ENCODE measurements around the gene CMPK1.

DNA sequence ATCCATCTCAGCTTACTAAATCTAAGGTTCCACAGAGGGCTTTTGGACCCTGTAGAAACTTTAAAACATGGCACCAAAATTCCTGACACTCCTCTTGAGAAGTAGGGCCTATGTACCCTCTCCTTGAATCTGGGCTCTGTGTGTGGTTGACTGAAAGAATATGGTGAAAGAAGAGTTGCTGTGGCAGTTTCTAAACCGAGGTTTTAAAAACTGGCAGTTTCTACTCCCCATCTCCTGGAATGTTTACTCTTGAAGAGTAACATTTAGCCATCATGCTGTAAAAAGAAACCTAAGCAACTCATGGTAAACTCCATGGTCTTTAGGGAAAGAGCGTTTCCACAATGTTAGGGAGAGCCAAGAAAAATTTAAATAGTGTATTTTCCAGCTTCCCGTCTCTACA is 4.6 kb upstream of the CMPK1 start:
- TF ChIP-seq ISL1 (CRISPR knock-in tag; IDR thresholded peaks at IDR 0.05) = no peak
- no peak for TF ChIP-seq GLIS3 (CRISPR knock-in tag; IDR thresholded peaks at IDR 0.05)
- TF ChIP-seq, protein P1, sequence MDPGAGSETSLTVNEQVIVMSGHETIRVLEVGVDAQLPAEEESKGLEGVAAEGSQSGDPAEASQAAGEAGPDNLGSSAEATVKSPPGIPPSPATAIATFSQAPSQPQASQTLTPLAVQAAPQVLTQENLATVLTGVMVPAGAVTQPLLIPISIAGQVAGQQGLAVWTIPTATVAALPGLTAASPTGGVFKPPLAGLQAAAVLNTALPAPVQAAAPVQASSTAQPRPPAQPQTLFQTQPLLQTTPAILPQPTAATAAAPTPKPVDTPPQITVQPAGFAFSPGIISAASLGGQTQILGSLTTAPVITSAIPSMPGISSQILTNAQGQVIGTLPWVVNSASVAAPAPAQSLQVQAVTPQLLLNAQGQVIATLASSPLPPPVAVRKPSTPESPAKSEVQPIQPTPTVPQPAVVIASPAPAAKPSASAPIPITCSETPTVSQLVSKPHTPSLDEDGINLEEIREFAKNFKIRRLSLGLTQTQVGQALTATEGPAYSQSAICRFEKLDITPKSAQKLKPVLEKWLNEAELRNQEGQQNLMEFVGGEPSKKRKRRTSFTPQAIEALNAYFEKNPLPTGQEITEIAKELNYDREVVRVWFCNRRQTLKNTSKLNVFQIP (CRISPR knock-in tag; IDR thresholded peaks at IDR 0.05; ENCODE audit: borderline replicate concordance, low read depth) = no peak
- no peak for TF ChIP-seq TOX (CRISPR knock-in tag; IDR thresholded peaks at IDR 0.05; ENCODE audit: borderline replicate concordance)
- TF ChIP-seq, protein P2, sequence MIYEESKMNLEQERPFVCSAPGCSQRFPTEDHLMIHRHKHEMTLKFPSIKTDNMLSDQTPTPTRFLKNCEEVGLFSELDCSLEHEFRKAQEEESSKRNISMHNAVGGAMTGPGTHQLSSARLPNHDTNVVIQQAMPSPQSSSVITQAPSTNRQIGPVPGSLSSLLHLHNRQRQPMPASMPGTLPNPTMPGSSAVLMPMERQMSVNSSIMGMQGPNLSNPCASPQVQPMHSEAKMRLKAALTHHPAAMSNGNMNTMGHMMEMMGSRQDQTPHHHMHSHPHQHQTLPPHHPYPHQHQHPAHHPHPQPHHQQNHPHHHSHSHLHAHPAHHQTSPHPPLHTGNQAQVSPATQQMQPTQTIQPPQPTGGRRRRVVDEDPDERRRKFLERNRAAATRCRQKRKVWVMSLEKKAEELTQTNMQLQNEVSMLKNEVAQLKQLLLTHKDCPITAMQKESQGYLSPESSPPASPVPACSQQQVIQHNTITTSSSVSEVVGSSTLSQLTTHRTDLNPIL (CRISPR knock-in tag; IDR thresholded peaks at IDR 0.05; ENCODE audit: low read depth) = no peak
- TF ChIP-seq ZFP3 (CRISPR knock-in tag; IDR thresholded peaks at IDR 0.05) = no peak
- TF ChIP-seq, protein P3, sequence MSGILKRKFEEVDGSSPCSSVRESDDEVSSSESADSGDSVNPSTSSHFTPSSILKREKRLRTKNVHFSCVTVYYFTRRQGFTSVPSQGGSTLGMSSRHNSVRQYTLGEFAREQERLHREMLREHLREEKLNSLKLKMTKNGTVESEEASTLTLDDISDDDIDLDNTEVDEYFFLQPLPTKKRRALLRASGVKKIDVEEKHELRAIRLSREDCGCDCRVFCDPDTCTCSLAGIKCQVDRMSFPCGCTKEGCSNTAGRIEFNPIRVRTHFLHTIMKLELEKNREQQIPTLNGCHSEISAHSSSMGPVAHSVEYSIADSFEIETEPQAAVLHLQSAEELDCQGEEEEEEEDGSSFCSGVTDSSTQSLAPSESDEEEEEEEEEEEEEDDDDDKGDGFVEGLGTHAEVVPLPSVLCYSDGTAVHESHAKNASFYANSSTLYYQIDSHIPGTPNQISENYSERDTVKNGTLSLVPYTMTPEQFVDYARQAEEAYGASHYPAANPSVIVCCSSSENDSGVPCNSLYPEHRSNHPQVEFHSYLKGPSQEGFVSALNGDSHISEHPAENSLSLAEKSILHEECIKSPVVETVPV (CRISPR knock-in tag; IDR thresholded peaks at IDR 0.05) = no peak
- TF ChIP-seq, protein P4, sequence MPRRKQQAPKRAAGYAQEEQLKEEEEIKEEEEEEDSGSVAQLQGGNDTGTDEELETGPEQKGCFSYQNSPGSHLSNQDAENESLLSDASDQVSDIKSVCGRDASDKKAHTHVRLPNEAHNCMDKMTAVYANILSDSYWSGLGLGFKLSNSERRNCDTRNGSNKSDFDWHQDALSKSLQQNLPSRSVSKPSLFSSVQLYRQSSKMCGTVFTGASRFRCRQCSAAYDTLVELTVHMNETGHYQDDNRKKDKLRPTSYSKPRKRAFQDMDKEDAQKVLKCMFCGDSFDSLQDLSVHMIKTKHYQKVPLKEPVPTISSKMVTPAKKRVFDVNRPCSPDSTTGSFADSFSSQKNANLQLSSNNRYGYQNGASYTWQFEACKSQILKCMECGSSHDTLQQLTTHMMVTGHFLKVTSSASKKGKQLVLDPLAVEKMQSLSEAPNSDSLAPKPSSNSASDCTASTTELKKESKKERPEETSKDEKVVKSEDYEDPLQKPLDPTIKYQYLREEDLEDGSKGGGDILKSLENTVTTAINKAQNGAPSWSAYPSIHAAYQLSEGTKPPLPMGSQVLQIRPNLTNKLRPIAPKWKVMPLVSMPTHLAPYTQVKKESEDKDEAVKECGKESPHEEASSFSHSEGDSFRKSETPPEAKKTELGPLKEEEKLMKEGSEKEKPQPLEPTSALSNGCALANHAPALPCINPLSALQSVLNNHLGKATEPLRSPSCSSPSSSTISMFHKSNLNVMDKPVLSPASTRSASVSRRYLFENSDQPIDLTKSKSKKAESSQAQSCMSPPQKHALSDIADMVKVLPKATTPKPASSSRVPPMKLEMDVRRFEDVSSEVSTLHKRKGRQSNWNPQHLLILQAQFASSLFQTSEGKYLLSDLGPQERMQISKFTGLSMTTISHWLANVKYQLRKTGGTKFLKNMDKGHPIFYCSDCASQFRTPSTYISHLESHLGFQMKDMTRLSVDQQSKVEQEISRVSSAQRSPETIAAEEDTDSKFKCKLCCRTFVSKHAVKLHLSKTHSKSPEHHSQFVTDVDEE (CRISPR knock-in tag; IDR thresholded peaks at IDR 0.05) = no peak
- TF ChIP-seq, protein P5, sequence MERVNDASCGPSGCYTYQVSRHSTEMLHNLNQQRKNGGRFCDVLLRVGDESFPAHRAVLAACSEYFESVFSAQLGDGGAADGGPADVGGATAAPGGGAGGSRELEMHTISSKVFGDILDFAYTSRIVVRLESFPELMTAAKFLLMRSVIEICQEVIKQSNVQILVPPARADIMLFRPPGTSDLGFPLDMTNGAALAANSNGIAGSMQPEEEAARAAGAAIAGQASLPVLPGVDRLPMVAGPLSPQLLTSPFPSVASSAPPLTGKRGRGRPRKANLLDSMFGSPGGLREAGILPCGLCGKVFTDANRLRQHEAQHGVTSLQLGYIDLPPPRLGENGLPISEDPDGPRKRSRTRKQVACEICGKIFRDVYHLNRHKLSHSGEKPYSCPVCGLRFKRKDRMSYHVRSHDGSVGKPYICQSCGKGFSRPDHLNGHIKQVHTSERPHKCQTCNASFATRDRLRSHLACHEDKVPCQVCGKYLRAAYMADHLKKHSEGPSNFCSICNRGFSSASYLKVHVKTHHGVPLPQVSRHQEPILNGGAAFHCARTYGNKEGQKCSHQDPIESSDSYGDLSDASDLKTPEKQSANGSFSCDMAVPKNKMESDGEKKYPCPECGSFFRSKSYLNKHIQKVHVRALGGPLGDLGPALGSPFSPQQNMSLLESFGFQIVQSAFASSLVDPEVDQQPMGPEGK (CRISPR knock-in tag; IDR thresholded peaks at IDR 0.05; ENCODE audit: borderline replicate concordance) = no peak
- TF ChIP-seq ARNTL (CRISPR knock-in tag; IDR thresholded peaks at IDR 0.05; ENCODE audit: borderline replicate concordance, low read depth) = no peak
- no peak for TF ChIP-seq ESRRG (CRISPR knock-in tag; IDR thresholded peaks at IDR 0.05)
